ENCODE measurements around the gene ATP9B. TPM values are rescaled to one million over a fixed set of nuclear protein-coding genes. Genes with fewer than 3 reads are reported as not detected.
"Not testable (repeated sequence)": the region's sequence is repeated elsewhere in the genome, so short reads cannot be mapped to it uniquely, and the experiment has no call there.

ATP9B gene
- total and polyA plus RNA-seq, 12 donors, result 6.7 to 19.7 (median 14.5) TPM

DNA sequence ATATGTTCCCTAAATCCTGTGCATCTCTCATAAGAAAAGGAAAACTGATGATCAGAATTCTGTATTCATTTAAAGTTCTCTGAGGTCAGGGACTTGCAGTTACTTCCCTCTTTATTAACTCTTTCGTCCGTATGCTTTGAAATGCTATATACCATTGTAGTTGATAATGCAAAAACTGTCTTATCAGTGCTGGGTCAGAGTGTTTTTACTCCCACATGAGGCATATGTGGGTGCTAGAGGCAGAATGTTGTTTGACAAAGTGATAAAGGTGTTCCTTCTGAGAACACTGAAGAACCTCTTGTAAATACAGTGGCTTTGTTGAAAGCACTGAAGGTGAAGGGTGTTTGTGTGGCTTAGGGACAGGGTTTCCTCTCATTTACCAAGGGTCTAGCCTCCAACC is 190.0 kb downstream of the ATP9B start:
- Histone ChIP-seq H3K9me3 (no peaks in the 10 kb centered on the region), H3K27me3 (no peaks in the 10 kb centered on the region), H3K4me1 (no peaks in the 10 kb centered on the region), H3K27ac (no peak overlapping the region), H3K4me3 (no peak overlapping the region), H3K36me3 (peaks cover 0 to 37% (median 0%) of the 10 kb centered on the region in 9 donors)
- DNase-seq (no peak), ATAC-seq (no peak)
- 90 to 91% methylated on average over 2 of the region's 2 CpGs for WGBS, 2 donors
- intact Hi-C loops (cut with DNase I), result loop anchor here in 1 of 10 donors (10.0 kb wide), 1 partner anchor 1354 kb away; no protein-coding TSS in a partner anchor
- TF ChIP-seq, protein P1, sequence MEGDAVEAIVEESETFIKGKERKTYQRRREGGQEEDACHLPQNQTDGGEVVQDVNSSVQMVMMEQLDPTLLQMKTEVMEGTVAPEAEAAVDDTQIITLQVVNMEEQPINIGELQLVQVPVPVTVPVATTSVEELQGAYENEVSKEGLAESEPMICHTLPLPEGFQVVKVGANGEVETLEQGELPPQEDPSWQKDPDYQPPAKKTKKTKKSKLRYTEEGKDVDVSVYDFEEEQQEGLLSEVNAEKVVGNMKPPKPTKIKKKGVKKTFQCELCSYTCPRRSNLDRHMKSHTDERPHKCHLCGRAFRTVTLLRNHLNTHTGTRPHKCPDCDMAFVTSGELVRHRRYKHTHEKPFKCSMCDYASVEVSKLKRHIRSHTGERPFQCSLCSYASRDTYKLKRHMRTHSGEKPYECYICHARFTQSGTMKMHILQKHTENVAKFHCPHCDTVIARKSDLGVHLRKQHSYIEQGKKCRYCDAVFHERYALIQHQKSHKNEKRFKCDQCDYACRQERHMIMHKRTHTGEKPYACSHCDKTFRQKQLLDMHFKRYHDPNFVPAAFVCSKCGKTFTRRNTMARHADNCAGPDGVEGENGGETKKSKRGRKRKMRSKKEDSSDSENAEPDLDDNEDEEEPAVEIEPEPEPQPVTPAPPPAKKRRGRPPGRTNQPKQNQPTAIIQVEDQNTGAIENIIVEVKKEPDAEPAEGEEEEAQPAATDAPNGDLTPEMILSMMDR (IDR thresholded peaks at IDR 0.05), result no peak

DNA sequence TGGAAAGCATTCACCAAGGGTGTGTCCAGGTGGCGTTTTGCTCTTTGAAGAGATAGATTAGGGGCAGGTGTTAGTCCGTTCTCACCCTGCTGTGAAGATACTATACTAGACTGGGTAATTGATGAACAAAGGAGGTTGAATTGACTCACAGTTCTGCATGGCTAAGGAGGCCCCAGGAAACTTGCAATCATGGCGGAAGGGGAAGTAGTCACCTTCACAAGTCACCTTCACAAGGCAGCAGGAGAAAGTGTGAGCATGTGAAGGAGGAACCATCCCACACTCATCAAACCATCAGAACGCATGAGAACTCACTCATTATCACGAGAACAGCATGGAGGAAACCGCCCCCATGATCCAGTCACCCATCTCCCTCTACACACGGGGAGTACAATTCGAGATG is 190.8 kb downstream of the ATP9B start:
- WGBS, 2 donors, result 90 to 91% methylated on average over 8 of the region's 8 CpGs
- Histone ChIP-seq H3K27ac (no peak overlapping the region), H3K4me1 (no peaks in the 10 kb centered on the region), H3K36me3 (peaks cover 0 to 31% (median 0%) of the 10 kb centered on the region in 9 donors), H3K4me3 (no peak overlapping the region), H3K9me3 (peaks cover 0 to 6% (median 0%) of the 10 kb centered on the region in 11 donors), H3K27me3 (no peaks in the 10 kb centered on the region)
- no peak for DNase-seq
- ATAC-seq, result no peak
- TF ChIP-seq, protein P1 (IDR thresholded peaks at IDR 0.05), result no peak
- intact Hi-C loops (cut with DNase I), result no loop called here

DNA sequence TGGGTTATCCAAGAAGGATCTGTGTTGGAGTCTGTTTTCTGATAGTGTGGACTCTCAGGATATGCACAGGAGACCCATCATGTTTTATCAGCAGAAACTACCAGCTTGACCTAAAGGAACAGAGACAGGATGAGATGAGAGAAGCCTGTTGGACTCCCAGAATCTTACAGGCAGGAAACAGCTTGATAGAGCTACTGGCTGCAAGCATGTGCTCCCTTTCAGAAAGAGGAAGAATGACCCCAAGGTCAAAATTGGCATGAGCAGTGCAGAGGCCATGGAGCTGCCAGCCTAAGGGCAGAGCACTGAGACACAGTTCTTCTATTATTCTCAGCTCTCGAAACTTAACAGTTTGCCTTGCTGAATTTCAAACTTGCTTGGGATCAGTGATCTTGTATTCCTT is 191.3 kb downstream of the ATP9B start:
- H3K27ac ChIP-seq, result no peak overlapping the region
- intact Hi-C loops (cut with DNase I), result no loop called here
- peaks cover 0 to 32% (median 0%) of the 10 kb centered on the region in 9 donors for H3K36me3 ChIP-seq
- no peaks in the 10 kb centered on the region for H3K27me3 ChIP-seq
- no peaks in the 10 kb centered on the region for H3K4me1 ChIP-seq
- ATAC-seq (no peak), DNase-seq (no peak)
- TF ChIP-seq, protein P1 (IDR thresholded peaks at IDR 0.05), result no peak
- H3K4me3 ChIP-seq, result no peak overlapping the region
- peaks cover 0 to 10% (median 0%) of the 10 kb centered on the region in 11 donors for H3K9me3 ChIP-seq
- WGBS, 2 donors, result 96 to 100% methylated on average over 1 of the region's 1 CpG

DNA sequence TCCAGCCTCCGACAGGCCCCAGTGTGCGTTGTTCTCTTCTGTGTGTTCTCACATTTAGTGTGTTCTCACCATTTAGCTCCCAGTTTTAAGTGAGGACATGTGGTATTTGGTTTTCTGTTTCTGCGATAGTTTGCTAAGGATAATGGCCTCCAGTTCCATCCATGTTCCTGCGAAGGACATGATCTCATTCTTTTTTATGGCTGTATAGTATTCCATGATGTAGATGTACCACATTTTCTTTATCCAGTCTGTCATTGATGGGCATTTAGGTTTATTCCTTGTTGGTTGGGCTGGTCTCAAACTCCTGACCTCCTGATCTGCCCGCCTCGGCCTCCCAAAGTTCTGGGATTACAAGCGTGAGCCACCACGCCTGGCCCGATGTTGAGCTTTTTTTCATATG is 195.9 kb downstream of the ATP9B start:
- H3K4me1 ChIP-seq; H3K9me3 ChIP-seq; H3K27me3 ChIP-seq; H3K27ac ChIP-seq; DNase-seq; ATAC-seq; H3K4me3 ChIP-seq; intact Hi-C loops (cut with DNase I): not testable (repeated sequence)
- peaks cover 0 to 22% (median 4%) of the 10 kb centered on the region in 9 donors for H3K36me3 ChIP-seq
- 96 to 99% methylated on average over 9 of the region's 9 CpGs for WGBS, 2 donors

DNA sequence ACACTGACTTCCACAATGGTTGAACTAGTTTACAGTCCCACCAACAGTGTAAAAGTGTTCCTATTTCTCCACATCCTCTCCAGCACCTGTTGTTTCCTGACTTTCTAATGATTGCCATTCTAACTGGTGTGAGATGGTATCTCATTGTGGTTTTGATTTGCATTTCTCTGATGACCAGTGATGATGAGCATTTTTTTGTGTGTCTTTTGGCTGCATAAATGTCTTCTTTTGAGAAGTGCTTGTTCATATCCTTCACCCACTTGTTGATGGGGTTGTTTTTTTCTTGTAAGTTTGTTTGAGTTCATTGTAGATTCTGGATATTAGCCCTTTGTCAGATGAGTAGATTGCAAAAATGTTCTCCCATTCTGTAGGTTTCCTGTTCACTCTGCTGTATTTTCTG is 202.6 kb downstream of the ATP9B start:
- ATAC-seq; intact Hi-C loops (cut with DNase I); H3K27me3 ChIP-seq; DNase-seq; H3K4me3 ChIP-seq; H3K9me3 ChIP-seq; H3K27ac ChIP-seq: not testable (repeated sequence)
- H3K36me3 ChIP-seq, result peaks cover 0 to 22% (median 4%) of the 10 kb centered on the region in 9 donors
- peaks cover 0 to 11% (median 0%) of the 10 kb centered on the region in 9 donors for H3K4me1 ChIP-seq
